Pancreas (tissue), 10 donors: ENCODE measurements around the gene CHST11. TPM values are rescaled to one million over a fixed set of nuclear protein-coding genes. Genes with fewer than 3 reads are reported as not detected.

Experiments used
- ATAC-seq, 4 donors: fragments of 200-7000 bp; cut with Tn5 transposase; one replicate each; pipeline versions ENCODE4 v1.8.0 to v1.9.1; 2020; ENCODE audit warnings: mild to moderate bottlenecking in 4 of 4, moderate library complexity in 4 of 4
- DNase-seq, 6 donors: peaks; one replicate each; pipeline ENCODE4 v3.0.0-alpha.2; 2020
- FAIRE-seq: peaks from 2 replicates; lab custom pipeline; 2012; peaks lifted over from hg19 to GRCh38; lab: Jason Lieb, UNC
- H3K27ac ChIP-seq, 4 donors: fragments of 200-600 bp; sonication (generic); 1 replicate in 3 of 4; 2 replicates in 1 of 4; pipeline versions ENCODE4 v1.5.0 to v1.8.0; 2020
- H3K27me3 ChIP-seq, 4 donors: fragments of 200-600 bp; one replicate each; pipeline ENCODE4 v1.8.0; 2021
- H3K36me3 ChIP-seq, 3 donors: fragments of 200-600 bp; sonication (generic) in 1 of 3; one replicate each; pipeline versions ENCODE4 v1.5.0 to v1.8.0; 2020 to 2021
- H3K4me1 ChIP-seq, 3 donors: fragments of 200-600 bp; one replicate each; pipeline ENCODE4 v1.8.0; 2021
- H3K4me3 ChIP-seq, 4 donors: fragments of 200-600 bp; sonication (generic) in 2 of 4; one replicate each; pipeline versions ENCODE4 v1.5.0 to v1.8.0; 2020 to 2021
- H3K9me3 ChIP-seq, 4 donors: fragments of 200-600 bp; one replicate each; pipeline ENCODE4 v1.8.0; 2021
- CTCF ChIP-seq, 4 donors: fragments of 200-600 bp; sonication (generic) in 3 of 4; IDR thresholded peaks; one replicate each; pipeline versions ENCODE4 v1.5.0 to v1.8.0; 2021; ENCODE audit warnings: antibody characterized with exemption in 4 of 4
- WGBS, 2 donors: extraction: QIAGEN DNeasy Blood & Tissue Kit; methylation state at CpG; one replicate each; pipeline ENCODE4 v1.1.7; 2013; 5-methylcytosine and 5-hydroxymethylcytosine counted together
- intact Hi-C, 3 donors: fragments of 100-400 bp; cut with DNase I; formaldehyde crosslinking; loops; one replicate each; pipeline versions ENCODE4 v1.11.1 to v1.14.2; 2022
- polyA plus RNA-seq, 2 donors: library from polyadenylated mRNA; stranded (reverse); fragments of 200-250 nt; gene quantifications; one replicate each; pipeline ENCODE4 v1.2.3, GENCODE V29; 2013
- total RNA-seq, 6 donors: library from RNA; stranded (reverse); fragmentation: NEBNext Ultra II Directional in 4 of 6; extraction: Animal tissue kit (Norgen Biotek cat#: 25700) in 4 of 6; gene quantifications; one replicate each; pipeline versions ENCODE4 v1.2.1 to v1.2.4, GENCODE V29; 2021 to 2023
- donor health status: healthy with polysubstance abuse.
- donor health status: DM: no; HTN: no; CAD: no; lungs with moderate emphysema.
- donor health status: DM: no; HTN: no; CAD: no.
- donor health status: control.
- donor health status: control.
- donor health status: Bipolar disorder and iron deficiency.
- donor health status: DM: yes; HTN: yes; CAD: no.
- donor health status: DM: no; HTN: no; CAD: no.
- donor health status: DM: no; HTN: no; CAD: no.
- donor health status: DM: yes; HTN: yes; CAD: no.

The CHST11 gene
- total and polyA plus RNA-seq, 8 donors: 1.1 to 14.8 (median 7.8) TPM

GRCh38 chr12:104747955-104748354 is 291.2 kb downstream of the CHST11 start:
- H3K9me3 ChIP-seq: no peaks in the 10 kb centered on the region
- no peak overlapping the region for H3K27ac ChIP-seq
- no peaks in the 10 kb centered on the region for H3K27me3 ChIP-seq
- WGBS, 2 donors: 87% methylated on average over 8 of the region's 8 CpGs
- no peak overlapping the region for H3K4me3 ChIP-seq
- DNase-seq (no peak), FAIRE-seq (no peak), ATAC-seq (no peak)
- TF ChIP-seq CTCF (IDR thresholded peaks at IDR 0.05): no peak
- H3K4me1 ChIP-seq: peaks cover 0 to 3% (median 0%) of the 10 kb centered on the region in 3 donors
- no peaks in the 10 kb centered on the region for H3K36me3 ChIP-seq
- intact Hi-C loops: no loop called here

GRCh38 chr12:104748356-104748755 is 291.6 kb downstream of the CHST11 start:
- FAIRE-seq: no peak
- Histone ChIP-seq H3K36me3 (no peaks in the 10 kb centered on the region), H3K27me3 (no peaks in the 10 kb centered on the region), H3K9me3 (no peaks in the 10 kb centered on the region), H3K4me1 (peaks cover 0 to 3% (median 0%) of the 10 kb centered on the region in 3 donors), H3K27ac (no peak overlapping the region), H3K4me3 (no peak overlapping the region)
- TF ChIP-seq CTCF (IDR thresholded peaks at IDR 0.05): no peak
- no peak for ATAC-seq
- intact Hi-C loops: no loop called here
- WGBS, 2 donors: 69 to 72% methylated on average over 7 of the region's 7 CpGs
- no peak for DNase-seq

GRCh38 chr12:104748790-104749189 is 292.0 kb downstream of the CHST11 start:
- Histone ChIP-seq H3K27me3 (no peaks in the 10 kb centered on the region), H3K27ac (no peak overlapping the region), H3K9me3 (no peaks in the 10 kb centered on the region), H3K4me1 (peaks cover 0 to 3% (median 0%) of the 10 kb centered on the region in 3 donors), H3K36me3 (no peaks in the 10 kb centered on the region), H3K4me3 (no peak overlapping the region)
- FAIRE-seq (no peak), DNase-seq (no peak), ATAC-seq (peak in 2 of 4 donors; percentile 54 to 63)
- 76 to 84% methylated on average over 5 of the region's 5 CpGs for WGBS, 2 donors
- TF ChIP-seq CTCF (IDR thresholded peaks at IDR 0.05): no peak
- intact Hi-C loops: no loop called here

- no peak overlapping the region for H3K27ac ChIP-seq
- no peaks in the 10 kb centered on the region for H3K36me3 ChIP-seq
- intact Hi-C loops: no loop called here
- DNase-seq (no peak), ATAC-seq (no peak), FAIRE-seq (no peak)
- peaks cover 0 to 3% (median 0%) of the 10 kb centered on the region in 3 donors for H3K4me1 ChIP-seq
- no peak overlapping the region for H3K4me3 ChIP-seq
- TF ChIP-seq CTCF (IDR thresholded peaks at IDR 0.05): no peak
- no peaks in the 10 kb centered on the region for H3K27me3 ChIP-seq
- 89 to 94% methylated on average over 4 of the region's 4 CpGs for WGBS, 2 donors
- no peaks in the 10 kb centered on the region for H3K9me3 ChIP-seq
Measured at GRCh38 chr12:104749545-104749944, 292.8 kb downstream of the CHST11 start.

- DNase-seq (peak in 1 of 6 donors; percentile 36), ATAC-seq (peak in 3 of 4 donors; percentile 63 to 87 (median 86)), FAIRE-seq (no peak)
- WGBS, 2 donors: 64 to 65% methylated on average over 5 of the region's 5 CpGs
- Histone ChIP-seq H3K9me3 (no peaks in the 10 kb centered on the region), H3K27ac (no peak overlapping the region), H3K4me1 (peaks cover 0 to 3% (median 0%) of the 10 kb centered on the region in 3 donors), H3K4me3 (no peak overlapping the region), H3K36me3 (no peaks in the 10 kb centered on the region), H3K27me3 (no peaks in the 10 kb centered on the region)
- no peak for TF ChIP-seq CTCF (IDR thresholded peaks at IDR 0.05)
- intact Hi-C loops: no loop called here
Measured at GRCh38 chr12:104750061-104750460, 293.3 kb downstream of the CHST11 start.
